DND-41 (cell line): Measurements from ENCODE around the gene SMG6.

Experiments
- ATAC-seq: fragments of 200-7000 bp; cut with Tn5 transposase; 3 replicates; pipeline ENCODE4 v1.9.1; 2021; ENCODE audit warnings: low read depth; ENCODE audit not compliant: insufficient read depth
- DNase-seq: peaks from one replicate; pipeline ENCODE4 v3.0.0-alpha.2; 2020
- H2AFZ ChIP-seq: 2 replicates; pipeline ENCODE4 v1.6.0; 2012; ENCODE audit warnings: low read depth, low read length
- H3K27ac ChIP-seq: 2 replicates; pipeline ENCODE4 v1.5.1; 2012; ENCODE audit warnings: low read length, inconsistent platforms
- H3K27me3 ChIP-seq: fragments of 200-600 bp; sonication (generic); 2 replicates; pipeline ENCODE4 v1.6.0; 2012; ENCODE audit warnings: low read length, mild to moderate bottlenecking, inconsistent platforms; ENCODE audit not compliant: insufficient read depth, poor library complexity
- H3K36me3 ChIP-seq: 2 replicates; pipeline ENCODE4 v1.5.1; 2012; ENCODE audit warnings: low read length, inconsistent platforms; ENCODE audit not compliant: insufficient read depth
- H3K4me1 ChIP-seq: 2 replicates; pipeline ENCODE4 v1.5.1; 2012; ENCODE audit warnings: mild to moderate bottlenecking, low read length; ENCODE audit not compliant: insufficient read depth
- H3K4me2 ChIP-seq: 2 replicates; pipeline ENCODE4 v1.6.0; 2012; ENCODE audit warnings: mild to moderate bottlenecking, moderate library complexity, low read length, inconsistent platforms; ENCODE audit not compliant: insufficient read depth
- H3K4me3 ChIP-seq, 2 experiments: fragments of 200-600 bp in 1 of 2; shearing (Covaris generic) in 1 of 2; 2 replicates each; pipeline ENCODE4 v1.5.1; 2012 to 2016; ENCODE audit warnings: inconsistent platforms in 2 of 2, low read length in 2 of 2, mild to moderate bottlenecking in 2 of 2, low read depth in 1 of 2, moderate library complexity in 1 of 2
- H3K79me2 ChIP-seq: 2 replicates; pipeline ENCODE4 v1.6.0; 2012; ENCODE audit warnings: low read length, inconsistent platforms; ENCODE audit not compliant: insufficient read depth
- H3K9ac ChIP-seq: 2 replicates; pipeline ENCODE4 v1.6.0; 2012; ENCODE audit warnings: low read depth, mild to moderate bottlenecking, inconsistent platforms, low read length, moderate library complexity
- H3K9me3 ChIP-seq: 2 replicates; pipeline ENCODE4 v1.5.1; 2012; ENCODE audit warnings: low read length, moderate library complexity, mild to moderate bottlenecking, inconsistent platforms; ENCODE audit not compliant: insufficient read depth, severe bottlenecking
- H4K20me1 ChIP-seq: 2 replicates; pipeline ENCODE4 v1.6.0; 2012; ENCODE audit warnings: low read length; ENCODE audit not compliant: insufficient read depth
- EZH2 ChIP-seq: IDR thresholded peaks from 3 replicates; pipeline ENCODE4 v1.6.1; 2012; ENCODE audit warnings: borderline replicate concordance, low read depth, mild to moderate bottlenecking, moderate library complexity, low read length, inconsistent platforms; ENCODE audit not compliant: severe bottlenecking
- TF ChIP-seq, protein P1 (sequence below): IDR thresholded peaks from 2 replicates; pipeline ENCODE4 v1.5.1; 2012; ENCODE audit warnings: borderline replicate concordance, low read length, moderate library complexity, mild to moderate bottlenecking; ENCODE audit not compliant: poor library complexity, severe bottlenecking; ENCODE audit errors: extremely low read depth

Gene SMG6

DNA sequence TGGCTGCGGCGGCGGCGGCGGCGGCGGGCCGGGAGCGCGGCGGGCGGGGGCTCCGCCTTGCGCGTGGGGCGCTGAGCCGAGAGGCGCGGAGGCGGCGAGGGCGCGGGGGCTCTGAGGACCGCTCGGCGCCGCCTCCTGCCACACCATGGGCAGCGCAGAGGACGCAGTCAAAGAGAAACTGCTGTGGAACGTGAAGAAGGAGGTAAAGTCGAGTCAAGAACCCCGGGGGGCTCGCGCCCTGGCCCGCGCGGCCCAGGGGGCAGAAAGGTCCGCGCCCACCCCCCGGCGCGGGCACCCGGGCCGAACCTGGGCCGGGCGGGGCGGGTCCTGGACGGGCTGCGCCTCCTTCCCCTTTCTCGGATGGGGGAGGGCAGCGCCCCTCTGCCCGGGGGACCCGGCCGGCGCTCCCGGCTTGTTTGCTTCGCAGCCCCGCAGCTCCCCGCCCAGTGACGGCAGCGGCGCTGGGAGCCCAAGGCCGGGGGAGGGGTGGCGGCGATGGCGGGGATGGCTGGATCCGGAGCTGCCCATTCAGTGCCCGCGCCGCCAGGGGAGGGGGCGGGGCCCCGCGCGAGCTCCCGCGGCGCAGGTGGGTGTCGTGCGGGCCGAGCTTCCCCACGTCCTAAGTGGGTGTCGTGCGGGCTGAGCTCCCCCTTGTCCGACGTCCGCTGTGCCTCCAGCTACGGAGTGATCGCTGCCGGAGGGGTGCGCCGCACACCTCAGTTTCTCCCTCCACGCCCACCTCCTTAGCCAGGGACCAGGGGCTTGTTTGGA, 34.1 kb upstream of the SMG6 start:
- peaks cover 15% of the 10 kb centered on the region; the same call in 1 of the 2 replicates for H4K20me1 ChIP-seq
- peak; percentile 6; the same call in 1 of the 3 replicates for ATAC-seq
- no peaks in the 10 kb centered on the region for H3K27me3 ChIP-seq
- H3K36me3 ChIP-seq, result peaks cover 47% of the 10 kb centered on the region
- H3K4me2 ChIP-seq, result peak overlapping the region; percentile 95
- H2AFZ ChIP-seq, result peak overlapping the region; percentile 83
- peaks cover 66% of the 10 kb centered on the region for H3K79me2 ChIP-seq
- peak overlapping the region; percentile 43 to 94; a peak in 3 of 4 replicates for H3K4me3 ChIP-seq
- DNase-seq, result peak; percentile 52
- peak overlapping the region; percentile 90 for H3K9ac ChIP-seq
- H3K4me1 ChIP-seq, result peaks cover 47% of the 10 kb centered on the region
- H3K27ac ChIP-seq, result peak overlapping the region; percentile 66
- no peaks in the 10 kb centered on the region for H3K9me3 ChIP-seq
- TF ChIP-seq EZH2, result no peak
- TF ChIP-seq, protein P1, sequence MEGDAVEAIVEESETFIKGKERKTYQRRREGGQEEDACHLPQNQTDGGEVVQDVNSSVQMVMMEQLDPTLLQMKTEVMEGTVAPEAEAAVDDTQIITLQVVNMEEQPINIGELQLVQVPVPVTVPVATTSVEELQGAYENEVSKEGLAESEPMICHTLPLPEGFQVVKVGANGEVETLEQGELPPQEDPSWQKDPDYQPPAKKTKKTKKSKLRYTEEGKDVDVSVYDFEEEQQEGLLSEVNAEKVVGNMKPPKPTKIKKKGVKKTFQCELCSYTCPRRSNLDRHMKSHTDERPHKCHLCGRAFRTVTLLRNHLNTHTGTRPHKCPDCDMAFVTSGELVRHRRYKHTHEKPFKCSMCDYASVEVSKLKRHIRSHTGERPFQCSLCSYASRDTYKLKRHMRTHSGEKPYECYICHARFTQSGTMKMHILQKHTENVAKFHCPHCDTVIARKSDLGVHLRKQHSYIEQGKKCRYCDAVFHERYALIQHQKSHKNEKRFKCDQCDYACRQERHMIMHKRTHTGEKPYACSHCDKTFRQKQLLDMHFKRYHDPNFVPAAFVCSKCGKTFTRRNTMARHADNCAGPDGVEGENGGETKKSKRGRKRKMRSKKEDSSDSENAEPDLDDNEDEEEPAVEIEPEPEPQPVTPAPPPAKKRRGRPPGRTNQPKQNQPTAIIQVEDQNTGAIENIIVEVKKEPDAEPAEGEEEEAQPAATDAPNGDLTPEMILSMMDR, result no peak

GRCh38 chr17:2336852-2337543, 33.4 kb upstream of the SMG6 start, which contains the start of gene SGSM2:
SGSM2 (plus strand) TSS chr17:2337501; CDS start chr17:2337689, 188 bp downstream.
- Histone ChIP-seq H3K36me3 (peaks cover 50% of the 10 kb centered on the region), H4K20me1 (peaks cover 16% of the 10 kb centered on the region; the same call in 1 of the 2 replicates), H3K4me2 (peak within 1 kb of the TSS; percentile 95), H3K9ac (peak within 1 kb of the TSS; percentile 90), H2AFZ (peak within 1 kb of the TSS; percentile 87), H3K4me3 (peak within 1 kb of the TSS; percentile 91 to 94), H3K27me3 (no peaks in the 10 kb centered on the region), H3K27ac (peak within 1 kb of the TSS; percentile 94), H3K4me1 (peaks cover 47% of the 10 kb centered on the region), H3K79me2 (peaks cover 70% of the 10 kb centered on the region), H3K9me3 (no peaks in the 10 kb centered on the region)
- ATAC-seq (peak; percentile 73), DNase-seq (peak; percentile 89)
- TF ChIP-seq, protein P1, result no peak
- TF ChIP-seq EZH2, result no peak

- Histone ChIP-seq H2AFZ (peak within 1 kb of the TSS; percentile 87), H3K4me1 (peaks cover 47% of the 10 kb centered on the region), H4K20me1 (peaks cover 17% of the 10 kb centered on the region; the same call in 1 of the 2 replicates), H3K9ac (peak within 1 kb of the TSS; percentile 90), H3K79me2 (peaks cover 70% of the 10 kb centered on the region), H3K9me3 (no peaks in the 10 kb centered on the region), H3K27me3 (no peaks in the 10 kb centered on the region), H3K4me2 (peak within 1 kb of the TSS; percentile 95), H3K27ac (peak within 1 kb of the TSS; percentile 94), H3K36me3 (peaks cover 50% of the 10 kb centered on the region), H3K4me3 (peak within 1 kb of the TSS; percentile 91 to 94)
- TF ChIP-seq, protein P1, result peak; percentile 51
- no peak for TF ChIP-seq EZH2
- peak; percentile 95 for DNase-seq
- peak; percentile 89 for ATAC-seq
Observed at GRCh38 chr17:2336215-2336851, 32.7 kb upstream of the SMG6 start, which contains the start of gene TSR1. TSR1 (minus strand) TSS chr17:2336457; CDS start chr17:2336427, 30 bp downstream.
